Amygdala (tissue), 56 donors: ENCODE measurements around the gene SF3A2.

ENCODE experiments used
- DNase-seq, 56 donors: peaks; one replicate each; lab custom pipeline; 2025; lab: John Stamatoyannopoulos, UW

The SF3A2 gene

DNA sequence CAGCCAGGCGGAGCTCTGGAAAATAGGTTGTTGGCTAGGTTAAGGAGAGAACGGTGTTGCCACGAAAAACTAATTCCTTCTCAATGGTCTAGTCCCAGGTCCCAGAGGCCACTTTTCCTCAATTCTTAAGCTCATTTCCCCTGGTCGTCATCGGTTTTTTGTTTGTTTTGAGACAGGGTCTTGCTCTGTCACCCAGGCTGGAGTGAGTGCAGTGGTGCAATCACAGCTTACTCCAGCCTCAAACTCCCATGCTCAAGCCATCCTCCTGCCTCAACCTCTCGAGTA is 1.2 kb downstream of the SF3A2 start:
- no peak for DNase-seq

- DNase-seq = no peak
Measured at GRCh38 chr19:2239173-2239572, 2.5 kb downstream of the SF3A2 start.

- no peak for DNase-seq
Measured at GRCh38 chr19:2239771-2240770, 3.4 kb downstream of the SF3A2 start.

DNA sequence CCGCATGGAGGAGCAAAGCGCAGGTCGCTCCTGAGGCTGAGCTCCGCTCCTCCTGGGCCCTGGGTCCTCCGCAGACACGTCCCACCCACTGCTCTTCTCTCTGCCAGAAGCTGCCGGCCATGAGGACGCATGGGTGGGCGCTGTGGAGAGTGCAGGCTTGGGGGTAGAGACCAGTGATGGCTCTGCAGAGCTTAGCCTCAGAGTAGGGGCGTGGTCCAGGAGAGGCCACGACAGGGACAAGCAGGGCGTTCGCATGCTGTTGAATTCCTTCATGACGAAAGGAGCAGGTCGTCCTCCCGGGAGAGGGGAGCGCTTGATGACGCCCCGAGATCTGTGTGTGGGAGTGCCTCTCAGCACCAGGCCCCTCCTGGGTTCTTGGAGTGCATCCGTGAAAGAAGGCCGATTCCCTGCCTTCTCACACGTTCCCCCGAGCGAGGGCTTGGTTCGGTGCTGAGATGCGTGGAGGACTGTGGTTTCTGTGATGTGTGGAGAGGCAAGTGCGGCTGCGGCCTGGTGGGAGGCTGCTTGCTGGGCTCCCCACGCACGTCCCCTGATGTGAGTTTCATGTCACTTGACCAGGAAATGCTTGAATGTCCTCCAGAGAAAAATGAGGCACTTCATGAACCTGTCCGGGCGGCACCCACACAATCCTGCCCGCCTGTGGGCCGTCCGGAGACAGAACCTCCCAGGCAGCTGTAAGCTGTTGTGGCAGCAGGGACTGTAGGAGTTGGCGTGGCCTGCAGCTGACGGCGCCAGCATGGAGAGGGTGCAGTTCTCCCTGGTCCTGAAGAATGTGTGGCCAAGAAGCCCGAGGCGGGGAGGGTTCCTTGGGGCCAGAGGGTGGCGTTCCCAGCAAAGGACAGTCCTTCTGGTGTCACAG is 4.5 kb downstream of the SF3A2 start:
- peak in 3 of 56 donors; percentile 7 to 14 (median 8) for DNase-seq

GRCh38 chr19:2242092-2242537 is 5.5 kb downstream of the SF3A2 start:
- DNase-seq = no peak

DNA sequence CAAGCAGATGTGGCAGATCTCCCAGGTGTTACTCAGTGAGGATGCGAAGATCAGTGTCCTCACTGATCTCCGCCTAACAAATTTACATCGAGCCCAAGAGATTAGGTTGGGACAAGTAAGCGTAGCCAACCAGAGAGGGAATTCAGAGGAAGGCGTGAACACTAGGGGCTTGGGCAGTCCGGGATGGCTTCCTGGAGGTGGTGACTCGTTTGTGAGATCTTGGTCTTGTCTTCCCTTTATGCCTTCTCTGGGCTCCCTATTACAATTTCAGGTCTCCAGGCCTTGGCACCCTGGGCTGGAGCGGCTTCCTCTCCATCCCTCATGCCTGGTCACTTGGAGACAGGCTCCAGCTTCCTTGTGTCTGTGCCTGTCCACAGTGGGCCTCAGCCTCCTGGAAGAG is 6.2 kb downstream of the SF3A2 start:
- no peak for DNase-seq

- no peak for DNase-seq
Measured at GRCh38 chr19:2243274-2244124, 6.9 kb downstream of the SF3A2 start.

GRCh38 chr19:2244125-2244411 is 7.4 kb downstream of the SF3A2 start:
- DNase-seq = no peak

DNA sequence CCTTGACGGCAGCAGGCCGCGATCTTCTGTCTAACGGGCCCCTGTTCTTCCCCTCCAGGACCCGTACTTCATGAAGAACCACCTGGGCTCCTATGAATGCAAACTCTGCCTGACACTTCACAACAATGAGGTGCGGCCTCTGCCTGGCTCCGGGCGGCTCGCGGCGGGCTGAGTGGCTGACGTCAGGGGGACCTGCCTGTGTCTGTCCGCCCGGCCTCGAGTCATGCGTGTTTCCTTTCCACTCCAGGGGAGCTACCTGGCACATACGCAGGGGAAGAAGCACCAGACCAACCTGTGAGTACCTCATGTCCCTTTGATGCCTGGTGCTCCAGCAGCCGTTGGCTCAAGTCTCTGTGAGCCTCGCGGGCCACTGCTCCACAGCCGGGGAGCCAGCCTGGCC is 7.9 kb downstream of the SF3A2 start:
- no peak for DNase-seq

GRCh38 chr19:2245273-2245672 is 8.6 kb downstream of the SF3A2 start:
- no peak for DNase-seq

DNA sequence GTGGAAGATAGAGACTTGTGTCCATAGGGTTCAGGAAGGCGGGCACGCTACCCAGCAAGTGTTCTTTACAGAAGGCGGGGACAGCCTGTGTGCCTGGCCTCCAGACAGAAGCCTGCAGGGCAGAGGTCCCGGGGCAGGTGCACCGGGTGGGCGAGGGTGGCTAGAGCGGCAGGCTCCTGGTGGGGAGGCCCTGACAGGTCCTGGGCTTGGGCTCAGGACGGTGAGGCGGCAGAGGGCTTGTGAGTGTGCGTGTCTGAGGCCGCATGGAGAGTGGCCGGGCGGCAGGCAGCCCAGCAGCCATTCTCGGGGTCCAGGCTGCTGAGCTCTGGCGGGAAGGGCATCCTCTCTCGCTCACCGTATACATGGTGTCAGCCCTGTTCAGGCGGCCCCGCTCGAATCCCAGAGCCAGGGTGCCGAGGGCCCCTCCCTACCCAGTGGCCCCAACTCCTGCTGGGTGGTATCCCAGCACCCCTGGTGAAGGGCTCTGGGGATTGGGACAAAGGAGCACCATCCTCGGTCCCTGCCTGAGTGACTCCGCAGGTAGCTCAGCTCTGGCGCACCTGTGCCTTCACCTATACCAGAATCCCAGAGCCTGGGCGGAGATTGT is 9.5 kb downstream of the SF3A2 start:
- DNase-seq = no peak

- peak in 37 of 56 donors; percentile 3 to 68 (median 28) for DNase-seq
Measured at GRCh38 chr19:2246801-2247361, 10.3 kb downstream of the SF3A2 start.

- no peak for DNase-seq
Measured at GRCh38 chr19:2247433-2248101, 10.9 kb downstream of the SF3A2 start.

- DNase-seq = no peak
Measured at GRCh38 chr19:2248136-2249009, 11.7 kb downstream of the SF3A2 start.

GRCh38 chr19:2249010-2249866 is 12.6 kb downstream of the SF3A2 start, which contains the start of gene AMH:
AMH (plus strand) TSS chr19:2249323; CDS start chr19:2249333, 10 bp downstream.
- no peak for DNase-seq

GRCh38 chr19:2249880-2250765 is 13.5 kb downstream of the SF3A2 start:
- no peak for DNase-seq
